NT2/D1 (cell line): ENCODE measurements around the gene ZNF682.
"Not testable (repeated sequence)": the region's sequence is repeated elsewhere in the genome, so short reads cannot be mapped to it uniquely, and the experiment has no call there.

ENCODE experiments used
- DNase-seq: peaks from one replicate; pipeline ENCODE4 v3.0.0-alpha.2; 2011; ENCODE audit warnings: low read depth, low spot score
- H3K27me3 ChIP-seq: 2 replicates; pipeline ENCODE4 v1.6.0; 2011; ENCODE audit warnings: mild to moderate bottlenecking; ENCODE audit not compliant: insufficient read length, insufficient read depth
- H3K36me3 ChIP-seq: 2 replicates; pipeline ENCODE4 v1.6.1; 2011; ENCODE audit warnings: mild to moderate bottlenecking, low read length, mixed read lengths; ENCODE audit not compliant: insufficient read depth, insufficient read length
- H3K4me1 ChIP-seq: 2 replicates; pipeline ENCODE4 v1.5.1; 2011; ENCODE audit not compliant: insufficient read depth, insufficient read length
- H3K4me3 ChIP-seq: 2 replicates; pipeline ENCODE4 v1.5.1; 2011; ENCODE audit warnings: low read depth; ENCODE audit not compliant: insufficient read length
- H3K9ac ChIP-seq: 2 replicates; pipeline ENCODE4 v1.6.0; 2011; ENCODE audit warnings: low read depth; ENCODE audit not compliant: insufficient read length
- H3K9me3 ChIP-seq: 2 replicates; pipeline ENCODE4 v1.5.1; 2011; ENCODE audit warnings: mild to moderate bottlenecking, low read length; ENCODE audit not compliant: insufficient read depth
- SUZ12 ChIP-seq: IDR thresholded peaks from 2 replicates; pipeline ENCODE4 v1.6.1; 2011; ENCODE audit not compliant: insufficient read length, insufficient read depth; ENCODE audit errors: extremely low read depth
- YY1 ChIP-seq: IDR thresholded peaks from 2 replicates; pipeline ENCODE4 v1.6.1; 2011; ENCODE audit not compliant: insufficient read length, insufficient read depth
- ZNF274 ChIP-seq: IDR thresholded peaks from 2 replicates; pipeline ENCODE4 v1.6.1; 2011; ENCODE audit warnings: mild to moderate bottlenecking, low read depth, low read length

ZNF682 gene

GRCh38 chr19:19997656-19998268 is 41.5 kb downstream of the ZNF682 start:
- Histone ChIP-seq H3K9ac (no peak overlapping the region), H3K9me3 (no peaks in the 10 kb centered on the region), H3K4me3 (no peak overlapping the region), H3K36me3 (no peaks in the 10 kb centered on the region), H3K4me1 (no peaks in the 10 kb centered on the region), H3K27me3 (no peaks in the 10 kb centered on the region)
- DNase-seq: peak; percentile 40
- TF ChIP-seq YY1 (no peak), ZNF274 (no peak), SUZ12 (no peak)

- Histone ChIP-seq H3K4me3 (no peak overlapping the region), H3K9ac (no peak overlapping the region), H3K27me3 (no peaks in the 10 kb centered on the region), H3K4me1 (no peaks in the 10 kb centered on the region), H3K9me3 (peaks cover 46% of the 10 kb centered on the region), H3K36me3 (no peaks in the 10 kb centered on the region)
- DNase-seq: no peak
- TF ChIP-seq SUZ12 (no peak), ZNF274 (no peak), YY1 (no peak)
These were observed 72.4 kb downstream of the ZNF682 start for GRCh38 chr19:19966862-19967261.

- not testable (repeated sequence) for H3K27me3 ChIP-seq, H3K4me3 ChIP-seq, H3K4me1 ChIP-seq, H3K9ac ChIP-seq, DNase-seq, H3K36me3 ChIP-seq
- H3K9me3 ChIP-seq: peaks cover 46% of the 10 kb centered on the region
These were observed 73.2 kb downstream of the ZNF682 start for GRCh38 chr19:19966126-19966525.

- H3K9me3 ChIP-seq: peaks cover 42% of the 10 kb centered on the region
- no peaks in the 10 kb centered on the region for H3K27me3 ChIP-seq
- H3K4me3 ChIP-seq: no peak overlapping the region
- H3K36me3 ChIP-seq: no peaks in the 10 kb centered on the region
- no peak overlapping the region for H3K9ac ChIP-seq
- no peak for TF ChIP-seq YY1
- no peak for TF ChIP-seq ZNF274
- no peak for TF ChIP-seq SUZ12
- no peak for DNase-seq
- H3K4me1 ChIP-seq: no peaks in the 10 kb centered on the region
These were observed 74.9 kb downstream of the ZNF682 start for GRCh38 chr19:19964416-19964815.

GRCh38 chr19:19959151-19959799 is 80.0 kb downstream of the ZNF682 start:
- DNase-seq: peak; percentile 67
- H3K9ac ChIP-seq, H3K27me3 ChIP-seq, H3K36me3 ChIP-seq, H3K4me3 ChIP-seq, H3K9me3 ChIP-seq, H3K4me1 ChIP-seq: not testable (repeated sequence)

GRCh38 chr19:19957766-19958165 is 81.5 kb downstream of the ZNF682 start:
- H3K9me3 ChIP-seq, H3K36me3 ChIP-seq, DNase-seq, H3K9ac ChIP-seq, H3K4me1 ChIP-seq, H3K4me3 ChIP-seq, H3K27me3 ChIP-seq: not testable (repeated sequence)

- Histone ChIP-seq H3K4me3 (no peak overlapping the region), H3K36me3 (no peaks in the 10 kb centered on the region), H3K9me3 (no peaks in the 10 kb centered on the region; the same call in 1 of the 2 replicates), H3K9ac (no peak overlapping the region), H3K4me1 (peaks cover 2% of the 10 kb centered on the region), H3K27me3 (no peaks in the 10 kb centered on the region)
- peak; percentile 33 for DNase-seq
- TF ChIP-seq ZNF274 (no peak), SUZ12 (no peak), YY1 (no peak)
These were observed 82.8 kb downstream of the ZNF682 start for GRCh38 chr19:19956434-19957075.
